PFSK-1 (cell line): Measurements from ENCODE around the gene RPS15.

Experiments
- FOXP2 ChIP-seq: optimal IDR thresholded peaks from 2 replicates; pipeline ENCODE3; 2011; ENCODE audit warnings: borderline replicate concordance, control low read depth, inconsistent platforms; ENCODE audit not compliant: insufficient read depth; ENCODE audit errors: extremely low read length, extremely low read depth
- POLR2AphosphoS5 ChIP-seq: IDR thresholded peaks from 2 replicates; pipeline ENCODE4 v1.6.1; 2012; ENCODE audit warnings: low read depth, mild to moderate bottlenecking, control low read depth, low read length, moderate library complexity
- REST ChIP-seq, 2 experiments: IDR thresholded peaks; 2 replicates each; pipeline versions ENCODE4 v1.6.1 to v1.8.0; 2011 to 2012; ENCODE audit warnings: low read depth in 2 of 2, low read length in 2 of 2, control low read depth in 1 of 2, inconsistent platforms in 1 of 2, mild to moderate bottlenecking in 1 of 2, moderate library complexity in 1 of 2; ENCODE audit not compliant: insufficient read depth in 1 of 2
- SIN3A ChIP-seq: IDR thresholded peaks from 2 replicates; pipeline ENCODE4 v1.6.1; 2012; ENCODE audit warnings: mild to moderate bottlenecking, low read length, moderate library complexity, borderline replicate concordance; ENCODE audit not compliant: insufficient read depth
- TAF1 ChIP-seq: IDR thresholded peaks from 2 replicates; pipeline ENCODE4 v1.6.1; 2012; ENCODE audit warnings: low read length, control low read depth, borderline replicate concordance; ENCODE audit not compliant: insufficient read depth

RPS15 gene

DNA sequence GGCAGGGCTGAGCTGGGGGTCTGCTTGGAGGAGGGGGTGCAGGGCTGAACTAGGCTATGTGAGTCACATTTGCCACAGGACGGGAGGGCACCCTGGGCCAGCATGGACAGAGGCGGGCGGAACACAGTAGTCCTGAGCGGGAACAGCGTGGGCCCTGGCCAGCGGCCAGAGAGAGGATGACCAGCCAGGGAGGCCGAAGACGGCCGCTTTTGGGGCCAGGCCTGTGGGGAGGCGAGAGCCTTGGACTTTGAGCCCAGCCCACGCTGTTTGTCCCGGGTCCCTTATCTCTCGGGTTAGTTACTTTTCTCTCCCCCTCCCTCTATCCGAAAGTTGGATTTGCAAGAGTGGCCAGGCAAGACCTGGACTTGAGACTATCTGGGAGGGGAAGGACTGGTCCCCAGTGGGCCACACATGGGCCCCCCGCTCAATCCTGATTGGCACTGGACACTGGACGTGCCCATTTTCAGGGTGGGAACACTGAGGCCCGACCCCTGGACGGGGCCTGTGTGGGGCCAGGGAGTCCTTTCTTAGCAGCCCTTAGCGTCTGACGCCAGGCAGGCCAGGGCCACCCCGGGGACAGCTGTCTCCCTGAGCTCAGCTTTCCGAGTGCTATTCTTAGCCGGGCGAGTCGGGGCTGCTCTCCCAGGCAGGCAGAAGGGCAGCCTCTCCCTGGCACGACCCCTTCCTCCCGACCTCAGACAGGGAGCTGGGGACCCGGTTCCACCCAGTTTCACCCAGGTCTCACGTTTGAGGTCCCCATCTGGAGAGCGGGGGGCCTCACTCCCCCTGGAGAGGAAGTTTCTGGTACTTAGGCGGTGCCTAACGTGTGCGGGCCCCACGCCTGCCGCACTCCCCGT is 37.7 kb upstream of the RPS15 start:
- TF ChIP-seq SIN3A (no peak), FOXP2 (no peak), REST (IDR thresholded peaks at IDR 0.05; ENCODE audit: insufficient read depth in 1 of 2, low read depth in 2 of 2, low read length in 2 of 2) (no peak), POLR2AphosphoS5 (no peak; the same call in 1 of the 2 replicates), TAF1 (no peak)

DNA sequence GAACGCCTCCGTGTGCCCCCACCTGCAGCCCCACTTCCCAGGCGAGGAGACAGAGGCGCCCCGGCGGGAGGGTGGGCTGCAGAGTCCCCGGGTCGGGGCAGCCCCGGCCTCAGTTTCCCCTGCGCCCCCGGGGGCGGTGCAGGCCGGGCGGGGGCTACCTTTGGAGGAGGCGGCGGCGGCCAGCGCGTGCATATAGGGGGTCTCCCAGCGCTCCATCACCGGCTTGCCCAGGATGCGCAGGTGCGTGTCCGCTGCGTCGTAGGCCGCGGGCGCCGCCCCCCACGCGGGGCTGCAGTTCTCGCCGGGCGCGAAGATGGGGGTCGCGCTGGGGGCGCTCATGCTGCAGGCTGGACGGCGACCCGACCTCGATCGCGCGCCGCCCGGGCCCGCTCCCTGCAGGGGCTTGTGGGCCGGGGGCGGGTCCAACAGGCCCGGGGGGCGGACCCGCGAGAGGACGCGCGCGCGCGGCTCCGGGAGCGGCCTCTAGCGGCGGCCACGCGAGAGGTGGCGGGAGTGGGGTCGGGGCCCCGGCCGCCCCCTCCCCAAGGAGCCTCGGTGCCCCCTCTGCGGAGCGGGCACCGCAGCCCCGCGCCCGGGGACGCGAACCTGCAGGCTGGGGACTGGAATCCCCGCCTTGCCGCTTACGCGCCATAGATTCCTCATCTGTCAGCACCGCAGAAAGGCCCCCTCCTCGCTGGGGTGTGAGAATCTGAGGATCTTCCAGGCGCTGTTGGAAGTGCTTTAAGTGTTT is 36.9 kb upstream of the RPS15 start, which contains the start of gene GAMT:
GAMT (minus strand) TSS at position 405 of the 751 bp plus-strand sequence; CDS start at position 339, 66 bp downstream.
- TF ChIP-seq POLR2AphosphoS5 = peak; percentile 59
- TF ChIP-seq TAF1 = no peak
- TF ChIP-seq SIN3A = no peak
- peak; percentile 44 for TF ChIP-seq FOXP2

DNA sequence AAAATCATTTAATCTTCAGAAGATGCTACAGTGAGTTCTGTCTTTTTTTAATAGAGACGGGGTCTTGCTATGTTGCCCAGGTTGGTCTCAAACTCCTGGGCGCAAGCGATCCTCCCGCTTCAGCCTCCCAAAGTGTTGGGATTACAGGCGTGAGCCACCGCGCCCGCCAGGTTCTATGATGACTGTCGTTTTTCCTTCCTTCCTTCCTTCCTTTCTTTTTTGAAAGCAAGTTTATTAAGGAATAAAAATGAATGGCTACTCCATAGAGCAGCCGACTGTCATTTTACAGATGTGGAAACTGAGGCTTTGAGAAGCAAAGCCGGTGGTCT is 36.3 kb upstream of the RPS15 start:
- TF ChIP-seq POLR2AphosphoS5 (no peak), SIN3A (no peak), TAF1 (no peak), FOXP2 (no peak), REST (IDR thresholded peaks at IDR 0.05; ENCODE audit: insufficient read depth in 1 of 2, low read depth in 2 of 2, low read length in 2 of 2) (no peak)

- TF ChIP-seq FOXP2 = peak; percentile 10
- TF ChIP-seq TAF1 = no peak
These were observed 35.7 kb upstream of the RPS15 start for GRCh38 chr19:1402411-1403070.

DNA sequence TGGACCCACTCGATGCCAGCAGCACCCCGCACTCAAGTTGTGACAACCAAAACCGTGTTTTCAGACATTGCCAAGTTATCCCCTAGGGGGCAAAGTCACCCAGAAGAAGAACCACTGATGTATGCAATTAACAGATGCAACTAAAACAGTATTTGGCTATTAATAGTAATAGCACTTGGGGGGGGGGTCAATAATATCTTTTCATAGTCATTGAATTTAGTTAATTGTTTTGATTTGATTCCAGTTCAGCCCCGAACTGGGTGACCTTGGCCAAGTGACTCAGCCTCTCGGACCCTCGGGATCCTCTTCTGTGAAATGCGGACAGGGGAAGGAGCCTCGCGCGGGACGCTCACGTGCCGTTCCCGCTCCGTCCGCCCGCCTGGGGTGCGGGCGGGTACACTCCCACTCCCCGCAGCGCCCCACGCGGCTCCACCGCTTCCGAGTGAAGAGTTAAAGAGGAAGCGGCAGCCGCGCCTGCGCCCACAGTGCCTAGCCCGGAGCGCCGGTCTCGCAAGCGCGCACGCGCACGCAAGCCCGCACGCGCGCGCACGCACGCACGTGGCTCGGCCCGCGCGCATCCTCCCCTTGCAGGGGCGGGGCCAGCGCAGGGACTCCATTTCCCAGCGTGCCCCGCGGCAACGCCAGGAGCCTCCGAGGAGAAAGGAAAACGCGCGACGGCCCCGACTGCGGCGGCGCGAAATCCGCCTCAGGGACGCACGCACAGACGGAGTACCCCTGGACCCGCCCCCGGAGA is 31.2 kb upstream of the RPS15 start:
- TF ChIP-seq FOXP2 (peak; percentile 52), TAF1 (no peak)

- TF ChIP-seq REST (IDR thresholded peaks at IDR 0.05; ENCODE audit: insufficient read depth in 1 of 2, low read depth in 2 of 2, low read length in 2 of 2) (no peak), POLR2AphosphoS5 (no peak), TAF1 (no peak; the same call in 1 of the 2 replicates), SIN3A (no peak), FOXP2 (no peak)
These were observed 30.5 kb upstream of the RPS15 start, which contains the start of gene DAZAP1 for GRCh38 chr19:1407528-1408299. TSS of gene DAZAP1 (plus strand) at chr19:1407586. CDS start at chr19:1407774, 188 bp downstream.
